Measurements from ENCODE around the gene CHEK1.

DNA sequence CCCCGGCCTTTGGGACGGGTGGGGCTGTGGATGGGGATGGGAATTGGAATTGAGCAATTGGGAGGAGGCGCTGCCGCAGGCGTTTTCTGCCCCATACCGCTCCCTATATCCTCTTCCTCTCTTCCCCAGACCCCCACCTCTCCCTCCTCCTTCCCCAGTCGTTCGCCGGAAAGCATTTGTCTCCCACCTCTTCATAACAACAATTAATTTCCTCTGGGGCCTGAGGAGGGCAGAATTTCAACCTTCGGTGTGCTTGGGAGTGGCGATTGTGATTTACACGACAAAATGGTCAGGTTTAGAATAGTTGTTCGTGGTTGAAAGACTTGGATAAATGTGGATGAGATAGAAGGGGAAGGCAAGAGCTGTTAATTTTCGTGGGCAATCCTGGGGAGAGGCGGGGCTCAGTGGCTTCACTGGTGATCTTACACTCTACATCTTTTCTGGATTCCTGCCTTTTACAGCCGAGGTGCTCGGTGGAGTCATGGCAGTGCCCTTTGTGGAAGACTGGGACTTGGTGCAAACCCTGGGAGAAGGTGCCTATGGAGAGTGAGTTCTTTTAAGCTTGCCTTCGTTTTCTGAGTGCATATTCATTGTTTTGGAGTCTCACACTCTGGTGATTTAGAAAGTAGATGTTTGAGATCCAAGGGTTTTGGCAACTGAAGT, 1.5 kb downstream of the CHEK1 start:
- TF ChIP-seq, protein P1, sequence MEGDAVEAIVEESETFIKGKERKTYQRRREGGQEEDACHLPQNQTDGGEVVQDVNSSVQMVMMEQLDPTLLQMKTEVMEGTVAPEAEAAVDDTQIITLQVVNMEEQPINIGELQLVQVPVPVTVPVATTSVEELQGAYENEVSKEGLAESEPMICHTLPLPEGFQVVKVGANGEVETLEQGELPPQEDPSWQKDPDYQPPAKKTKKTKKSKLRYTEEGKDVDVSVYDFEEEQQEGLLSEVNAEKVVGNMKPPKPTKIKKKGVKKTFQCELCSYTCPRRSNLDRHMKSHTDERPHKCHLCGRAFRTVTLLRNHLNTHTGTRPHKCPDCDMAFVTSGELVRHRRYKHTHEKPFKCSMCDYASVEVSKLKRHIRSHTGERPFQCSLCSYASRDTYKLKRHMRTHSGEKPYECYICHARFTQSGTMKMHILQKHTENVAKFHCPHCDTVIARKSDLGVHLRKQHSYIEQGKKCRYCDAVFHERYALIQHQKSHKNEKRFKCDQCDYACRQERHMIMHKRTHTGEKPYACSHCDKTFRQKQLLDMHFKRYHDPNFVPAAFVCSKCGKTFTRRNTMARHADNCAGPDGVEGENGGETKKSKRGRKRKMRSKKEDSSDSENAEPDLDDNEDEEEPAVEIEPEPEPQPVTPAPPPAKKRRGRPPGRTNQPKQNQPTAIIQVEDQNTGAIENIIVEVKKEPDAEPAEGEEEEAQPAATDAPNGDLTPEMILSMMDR (conservative IDR thresholded peaks at IDR 0.05) = peak; percentile 67
- TF ChIP-seq ZFX (IDR thresholded peaks at IDR 0.05) = no peak
